GM19099 (cell line): ENCODE results near the gene DNAJC9.

Experiments used
- POLR2A ChIP-seq: IDR thresholded peaks from 3 replicates; pipeline ENCODE4 v1.6.1; 2011; ENCODE audit warnings: low read depth; ENCODE audit not compliant: insufficient read length; ENCODE audit errors: extremely low read depth

Gene DNAJC9

DNA sequence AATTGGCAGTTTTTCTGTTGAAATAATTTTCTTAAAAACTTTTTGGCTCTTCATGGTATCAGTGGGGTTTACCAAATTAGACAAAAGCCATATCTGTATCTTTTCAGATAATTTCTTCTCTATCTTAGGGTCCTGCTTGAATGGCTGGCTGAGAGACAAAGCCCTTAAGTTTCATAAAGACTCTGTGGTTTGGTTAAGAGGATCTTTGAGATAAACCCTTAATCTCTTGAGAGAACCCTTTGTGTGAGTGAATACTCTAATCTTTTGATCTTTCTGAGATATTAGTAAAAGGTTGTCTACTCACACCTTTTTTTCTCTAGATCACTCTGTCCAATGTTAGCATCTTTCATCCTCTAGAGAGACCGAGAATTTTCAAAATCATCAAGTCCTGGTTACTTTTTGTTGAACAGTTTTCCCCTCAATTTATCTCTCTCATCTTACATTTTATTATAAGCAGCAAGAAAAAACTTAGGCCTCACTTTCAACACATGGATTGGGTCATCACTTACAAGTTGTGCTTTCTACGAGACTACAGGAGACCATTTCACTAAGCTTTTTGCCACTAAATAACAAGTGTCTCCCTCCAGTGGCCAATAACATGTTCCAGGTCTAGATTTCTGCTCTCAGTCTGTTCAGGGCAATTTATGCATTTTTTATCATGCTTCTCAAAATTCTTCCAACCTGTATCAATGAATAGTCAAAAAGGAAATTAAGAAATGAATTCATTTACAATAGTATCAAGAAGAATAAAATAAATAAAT lies 28.4 kb downstream of the DNAJC9 start:
- TF ChIP-seq POLR2A, result no peak

DNA sequence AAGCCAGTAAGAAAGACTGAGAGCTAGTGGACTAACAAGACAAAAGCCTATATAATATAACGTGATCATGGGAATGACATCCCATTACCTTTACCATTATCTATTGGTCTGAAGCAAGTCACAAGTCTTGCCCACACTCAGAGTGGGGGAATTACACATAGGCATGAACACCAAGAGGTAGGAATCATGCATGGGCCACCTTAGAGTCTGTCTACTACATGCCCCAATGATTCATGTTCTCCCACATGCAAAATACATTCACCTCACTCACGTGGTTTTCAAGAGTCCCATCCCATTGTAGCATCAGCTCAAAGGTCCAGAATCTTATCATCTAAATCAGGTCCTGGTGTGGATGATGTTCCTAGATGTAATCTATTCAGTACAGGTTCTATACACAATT lies 29.4 kb downstream of the DNAJC9 start:
- TF ChIP-seq POLR2A, result no peak

DNA sequence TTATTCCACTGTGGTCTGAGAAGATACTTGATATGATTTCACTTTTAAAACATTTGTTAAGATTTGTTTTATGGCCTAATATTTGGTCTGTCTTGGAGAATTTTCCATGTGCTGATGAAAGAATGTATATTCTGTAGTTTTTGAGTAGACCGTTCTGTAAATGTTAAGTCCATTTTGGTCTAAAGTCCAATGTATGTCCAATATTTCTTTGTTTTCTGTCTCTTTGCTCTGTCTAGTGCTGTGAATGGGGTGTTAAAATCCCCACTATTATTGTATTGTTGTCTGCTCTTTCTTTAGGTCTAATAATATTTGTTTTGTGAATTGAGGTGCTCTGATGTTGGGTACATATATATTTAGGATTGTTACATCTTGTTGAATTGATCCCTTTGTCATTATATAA lies 31.3 kb downstream of the DNAJC9 start:
- TF ChIP-seq POLR2A, result no peak

DNA sequence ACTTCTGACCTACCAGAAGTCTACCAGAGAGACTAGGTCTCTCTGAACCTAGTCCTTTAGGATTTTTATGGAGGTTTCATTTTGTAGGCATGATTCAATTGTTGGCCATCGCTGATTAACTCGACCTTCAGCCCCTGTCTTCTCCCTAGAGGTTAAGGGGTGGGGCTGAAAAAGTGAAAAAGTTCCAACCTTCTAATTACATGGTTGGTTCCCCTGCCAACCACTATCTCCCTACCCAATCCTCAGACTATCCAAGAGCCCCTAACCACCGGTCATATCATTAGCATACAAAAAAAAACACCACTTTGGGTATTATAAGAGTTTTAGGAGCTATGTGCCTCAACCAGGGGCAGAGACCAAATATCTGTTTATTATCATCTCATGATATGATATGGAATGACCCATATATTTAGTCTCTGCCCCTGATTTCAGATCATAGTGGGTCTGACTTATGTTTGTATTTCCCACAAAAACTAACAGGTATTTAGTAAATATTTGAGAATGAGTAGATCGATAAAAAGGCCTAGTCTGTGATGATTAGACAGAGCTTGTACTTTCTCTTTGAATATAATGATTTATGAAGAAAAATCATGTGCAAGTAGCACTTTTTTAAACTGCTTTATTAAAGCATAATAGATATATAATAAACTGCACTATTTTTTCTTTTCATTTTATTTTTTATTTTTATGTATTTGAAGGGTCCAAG lies 35.8 kb downstream of the DNAJC9 start:
- TF ChIP-seq POLR2A, result no peak

DNA sequence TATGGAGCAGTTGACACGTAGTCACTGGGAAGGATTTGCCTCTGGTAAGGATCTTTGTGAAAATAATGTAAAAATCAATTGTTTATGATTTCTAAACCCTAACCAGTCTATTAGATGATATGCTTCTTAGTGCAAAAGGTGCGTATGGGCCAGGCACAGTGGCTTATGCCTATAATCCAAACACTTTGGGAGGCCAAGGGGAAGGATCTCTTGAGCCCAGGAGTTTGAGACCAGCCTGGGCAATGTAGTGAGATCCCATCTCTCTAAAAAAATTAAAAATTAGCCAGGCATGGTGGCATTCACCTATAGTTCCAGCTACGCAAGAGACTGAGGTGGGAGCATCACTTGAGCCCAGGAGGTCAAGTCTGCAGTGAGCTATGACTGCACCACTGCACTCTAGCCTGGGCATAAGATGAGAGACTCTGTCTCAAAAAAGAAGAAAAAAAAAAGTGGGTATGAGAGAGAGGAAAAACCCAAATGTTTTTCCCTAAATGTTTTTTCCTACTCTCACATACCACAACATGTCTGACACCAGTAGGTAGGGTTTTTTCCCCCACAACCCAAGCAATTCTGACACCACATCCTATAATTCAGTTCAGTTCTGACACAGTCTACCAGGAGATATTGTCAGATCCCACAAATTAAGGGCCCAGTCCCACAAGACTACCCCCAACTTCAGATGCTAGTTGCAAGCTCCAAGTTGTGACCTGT lies 36.5 kb downstream of the DNAJC9 start:
- TF ChIP-seq POLR2A, result no peak

DNA sequence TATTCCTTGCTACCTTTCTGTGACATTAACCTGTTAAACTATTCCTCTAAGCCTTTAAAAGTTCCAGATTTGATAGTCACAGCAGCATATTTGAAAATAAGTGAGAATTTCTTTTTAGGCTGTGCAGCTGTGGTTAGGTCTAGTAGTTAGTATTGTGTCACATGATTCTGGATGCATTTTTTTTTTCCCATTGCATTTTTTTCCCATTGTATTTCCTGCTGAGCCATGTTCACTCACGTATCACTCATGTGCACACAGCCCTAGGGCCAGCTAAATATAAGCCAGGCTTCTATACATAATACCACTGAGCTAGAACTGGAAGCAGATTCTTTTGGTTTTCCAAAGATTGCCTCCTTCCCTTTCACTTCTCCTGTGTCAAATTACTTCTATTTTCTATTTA lies 37.4 kb downstream of the DNAJC9 start:
- TF ChIP-seq POLR2A, result no peak

DNA sequence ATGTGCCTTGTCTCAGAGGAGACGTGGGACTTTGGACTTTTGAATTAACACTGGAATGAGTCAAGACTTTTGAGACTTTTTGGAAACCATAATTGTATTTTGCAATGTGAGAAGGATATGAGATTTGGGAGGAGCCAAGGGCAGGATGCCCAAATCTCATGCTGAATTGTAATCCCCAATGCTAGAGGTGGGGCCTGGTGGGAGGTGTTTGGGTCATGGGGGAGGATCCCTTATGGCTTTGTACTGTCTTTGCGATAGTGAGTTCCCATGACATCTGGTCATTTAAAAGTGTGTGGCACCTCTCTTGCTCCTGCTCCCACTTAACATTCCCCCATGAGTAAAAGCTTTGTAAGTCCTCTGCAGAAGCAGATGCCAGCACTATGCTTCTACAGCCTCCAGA lies 39.2 kb downstream of the DNAJC9 start:
- no peak for TF ChIP-seq POLR2A

DNA sequence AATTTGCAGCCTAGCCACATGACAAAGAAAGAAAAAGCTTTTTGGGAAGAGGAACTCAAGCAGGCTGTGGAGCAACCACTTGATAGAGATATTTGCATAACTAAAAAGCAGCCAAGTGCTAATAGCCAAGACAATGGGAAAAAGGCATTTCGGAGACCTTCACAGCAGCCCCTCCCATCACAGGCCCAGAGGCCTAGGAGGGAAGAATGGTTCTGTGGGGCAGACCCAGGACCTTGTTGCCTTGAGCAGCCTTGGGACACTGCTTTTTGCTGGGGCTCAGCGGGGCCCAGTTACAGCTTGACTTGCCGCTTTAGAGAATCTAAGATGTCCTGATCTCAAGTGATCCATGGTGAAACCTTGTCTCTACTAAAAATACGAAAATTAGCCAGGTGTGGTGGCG lies 40.7 kb downstream of the DNAJC9 start:
- TF ChIP-seq POLR2A, result no peak

DNA sequence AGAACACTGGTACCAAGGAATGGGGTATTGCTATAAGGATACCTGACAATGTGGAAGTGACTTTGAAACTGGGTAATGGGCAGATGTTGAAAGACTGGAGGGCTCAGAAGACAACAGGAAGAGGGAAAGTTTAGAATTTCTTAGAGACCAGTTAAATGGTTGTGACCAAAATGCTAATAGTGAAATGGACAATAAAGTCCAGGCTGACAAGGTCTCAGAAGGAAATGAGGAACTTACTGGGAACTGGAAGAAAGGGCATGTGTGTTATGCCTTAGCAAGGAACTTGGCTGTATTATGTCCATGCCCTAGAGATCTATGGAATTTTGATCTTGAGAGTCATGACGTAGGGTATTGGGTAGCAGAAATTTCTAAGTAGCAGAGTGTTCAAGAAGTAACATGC lies 41.2 kb downstream of the DNAJC9 start:
- no peak for TF ChIP-seq POLR2A

DNA sequence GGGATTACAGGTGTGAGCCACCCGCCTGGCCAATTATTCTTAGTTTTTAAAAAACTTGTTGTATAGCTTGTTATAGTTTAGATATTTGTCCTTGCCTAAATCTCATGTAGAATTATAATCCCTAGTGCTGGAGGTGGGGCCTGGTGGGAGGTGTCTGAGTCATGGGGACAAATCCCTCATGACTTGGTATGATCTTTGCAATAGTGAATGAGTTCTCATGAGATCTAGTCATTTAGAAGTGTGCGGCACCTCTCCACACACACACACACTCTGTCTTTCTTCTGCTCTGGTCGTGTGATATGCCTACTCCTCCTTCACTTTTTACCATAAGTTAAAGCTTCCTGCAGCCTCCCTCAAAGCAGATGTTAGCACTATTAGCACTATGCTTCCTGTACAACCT lies 42.0 kb downstream of the DNAJC9 start:
- TF ChIP-seq POLR2A, result no peak
